Airway epithelial cell (primary cell): ENCODE results near the gene MND1. TPM values are rescaled to one million over a fixed set of nuclear protein-coding genes. Genes with fewer than 3 reads are reported as not detected.

Experiments
- total RNA-seq: library from RNA; depleted of rRNA; stranded (reverse); fragments of >200 nt; gene quantifications from 2 replicates; pipeline ENCODE4 v1.2.3, GENCODE V29; 2015

Gene MND1, protein sequence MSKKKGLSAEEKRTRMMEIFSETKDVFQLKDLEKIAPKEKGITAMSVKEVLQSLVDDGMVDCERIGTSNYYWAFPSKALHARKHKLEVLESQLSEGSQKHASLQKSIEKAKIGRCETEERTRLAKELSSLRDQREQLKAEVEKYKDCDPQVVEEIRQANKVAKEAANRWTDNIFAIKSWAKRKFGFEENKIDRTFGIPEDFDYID
- 6.3 and 7.7 TPM in 2 replicates for total RNA-seq

GRCh38 chr4:153344131-153345011 lies at the start of gene MND1:
MND1 (plus strand) TSS chr4:153344688; CDS start chr4:153344738, 50 bp downstream.

Other genes with a start within 250 kb of the MND1 start
- 9.6 and 14.9 TPM in 2 replicates for gene TRIM2, start 140.2 kb upstream of the MND1 start, total RNA-seq
- 11.3 and 11.7 TPM in 2 replicates for gene TMEM131L, start 121.7 kb downstream of the MND1 start, total RNA-seq